Pancreas (tissue), 10 donors: ENCODE results near the gene TMEM11. TPM values are rescaled to one million over a fixed set of nuclear protein-coding genes. Genes with fewer than 3 reads are reported as not detected.

Experiments
- ATAC-seq, 4 donors: fragments of 200-7000 bp; cut with Tn5 transposase; one replicate each; pipeline versions ENCODE4 v1.8.0 to v1.9.1; 2020; ENCODE audit warnings: mild to moderate bottlenecking in 4 of 4, moderate library complexity in 4 of 4
- DNase-seq, 6 donors: peaks; one replicate each; pipeline ENCODE4 v3.0.0-alpha.2; 2020
- FAIRE-seq: peaks from 2 replicates; lab custom pipeline; 2012; peaks lifted over from hg19 to GRCh38; lab: Jason Lieb, UNC
- H3K27ac ChIP-seq, 4 donors: fragments of 200-600 bp; sonication (generic); 1 replicate in 3 of 4; 2 replicates in 1 of 4; pipeline versions ENCODE4 v1.5.0 to v1.8.0; 2020
- H3K27me3 ChIP-seq, 4 donors: fragments of 200-600 bp; one replicate each; pipeline ENCODE4 v1.8.0; 2021
- H3K36me3 ChIP-seq, 3 donors: fragments of 200-600 bp; sonication (generic) in 1 of 3; one replicate each; pipeline versions ENCODE4 v1.5.0 to v1.8.0; 2020 to 2021
- H3K4me1 ChIP-seq, 3 donors: fragments of 200-600 bp; one replicate each; pipeline ENCODE4 v1.8.0; 2021
- H3K4me3 ChIP-seq, 4 donors: fragments of 200-600 bp; sonication (generic) in 2 of 4; one replicate each; pipeline versions ENCODE4 v1.5.0 to v1.8.0; 2020 to 2021
- H3K9me3 ChIP-seq, 4 donors: fragments of 200-600 bp; one replicate each; pipeline ENCODE4 v1.8.0; 2021
- CTCF ChIP-seq, 4 donors: fragments of 200-600 bp; sonication (generic) in 3 of 4; IDR thresholded peaks; one replicate each; pipeline versions ENCODE4 v1.5.0 to v1.8.0; 2021; ENCODE audit warnings: antibody characterized with exemption in 4 of 4
- WGBS, 2 donors: extraction: QIAGEN DNeasy Blood & Tissue Kit; methylation state at CpG; one replicate each; pipeline ENCODE4 v1.1.7; 2013; 5-methylcytosine and 5-hydroxymethylcytosine counted together
- intact Hi-C, 3 donors: fragments of 100-400 bp; cut with DNase I; formaldehyde crosslinking; loops; one replicate each; pipeline versions ENCODE4 v1.11.1 to v1.14.2; 2022
- polyA plus RNA-seq, 2 donors: library from polyadenylated mRNA; stranded (reverse); fragments of 200-250 nt; gene quantifications; one replicate each; pipeline ENCODE4 v1.2.3, GENCODE V29; 2013
- total RNA-seq, 6 donors: library from RNA; stranded (reverse); fragmentation: NEBNext Ultra II Directional in 4 of 6; extraction: Animal tissue kit (Norgen Biotek cat#: 25700) in 4 of 6; gene quantifications; one replicate each; pipeline versions ENCODE4 v1.2.1 to v1.2.4, GENCODE V29; 2021 to 2023
- donor health status: healthy with polysubstance abuse.
- donor health status: DM: no; HTN: no; CAD: no; lungs with moderate emphysema.
- donor health status: DM: no; HTN: no; CAD: no.
- donor health status: control.
- donor health status: control.
- donor health status: Bipolar disorder and iron deficiency.
- donor health status: DM: yes; HTN: yes; CAD: no.
- donor health status: DM: no; HTN: no; CAD: no.
- donor health status: DM: no; HTN: no; CAD: no.
- donor health status: DM: yes; HTN: yes; CAD: no.

Gene TMEM11
- total and polyA plus RNA-seq, 8 donors = 6.1 to 16.0 (median 9.5) TPM

GRCh38 chr17:21174713-21175112 lies 39.2 kb downstream of the TMEM11 start:
- FAIRE-seq (no peak), ATAC-seq (no peak), DNase-seq (no peak)
- intact Hi-C loops = no loop called here
- TF ChIP-seq CTCF (IDR thresholded peaks at IDR 0.05) = no peak
- 86 to 88% methylated on average over 7 of the region's 7 CpGs for WGBS, 2 donors
- H3K27ac ChIP-seq = no peak overlapping the region
- no peaks in the 10 kb centered on the region for H3K27me3 ChIP-seq
- H3K9me3 ChIP-seq = no peaks in the 10 kb centered on the region
- H3K4me3 ChIP-seq = no peak overlapping the region
- no peaks in the 10 kb centered on the region for H3K4me1 ChIP-seq
- H3K36me3 ChIP-seq = peaks cover 0 to 7% (median 3%) of the 10 kb centered on the region in 3 donors

GRCh38 chr17:21174186-21174585 lies 39.8 kb downstream of the TMEM11 start:
- Histone ChIP-seq H3K4me1 (no peaks in the 10 kb centered on the region), H3K36me3 (peaks cover 0 to 7% (median 3%) of the 10 kb centered on the region in 3 donors), H3K9me3 (no peaks in the 10 kb centered on the region), H3K27ac (no peak overlapping the region), H3K27me3 (no peaks in the 10 kb centered on the region), H3K4me3 (no peak overlapping the region)
- intact Hi-C loops = no loop called here
- DNase-seq (peak in 2 of 6 donors; percentile 2), ATAC-seq (no peak), FAIRE-seq (no peak)
- WGBS, 2 donors = 80 to 91% methylated on average over 8 of the region's 8 CpGs
- TF ChIP-seq CTCF (IDR thresholded peaks at IDR 0.05) = no peak

- ATAC-seq (no peak), FAIRE-seq (no peak), DNase-seq (peak in 1 of 6 donors; percentile 1)
- Histone ChIP-seq H3K36me3 (peaks cover 0 to 7% (median 3%) of the 10 kb centered on the region in 3 donors), H3K4me3 (no peak overlapping the region), H3K4me1 (no peaks in the 10 kb centered on the region), H3K9me3 (no peaks in the 10 kb centered on the region), H3K27ac (no peak overlapping the region), H3K27me3 (no peaks in the 10 kb centered on the region)
- TF ChIP-seq CTCF (IDR thresholded peaks at IDR 0.05) = no peak
- whole genome bisulfite sequencing, 2 donors = 86 to 98% methylated on average over 2 of the region's 2 CpGs
- intact Hi-C loops = no loop called here
These were observed 40.4 kb downstream of the TMEM11 start for GRCh38 chr17:21173543-21173942.

GRCh38 chr17:21172846-21173245 lies 41.1 kb downstream of the TMEM11 start:
- FAIRE-seq (no peak), ATAC-seq (no peak), DNase-seq (peak in 1 of 6 donors; percentile 2)
- Histone ChIP-seq H3K27ac (no peak overlapping the region), H3K36me3 (peaks cover 0 to 7% (median 3%) of the 10 kb centered on the region in 3 donors), H3K27me3 (no peaks in the 10 kb centered on the region), H3K4me1 (no peaks in the 10 kb centered on the region), H3K4me3 (no peak overlapping the region), H3K9me3 (no peaks in the 10 kb centered on the region)
- 91 to 97% methylated on average over 6 of the region's 6 CpGs for WGBS, 2 donors
- intact Hi-C loops = no loop called here
- TF ChIP-seq CTCF (IDR thresholded peaks at IDR 0.05) = no peak

GRCh38 chr17:21171970-21172510 lies 41.9 kb downstream of the TMEM11 start:
- H3K4me3 ChIP-seq = no peak overlapping the region
- intact Hi-C loops = no loop called here
- 94% methylated on average over 17 of the region's 17 CpGs for WGBS, 2 donors
- H3K4me1 ChIP-seq = peaks cover 0 to 2% (median 0%) of the 10 kb centered on the region in 3 donors
- H3K9me3 ChIP-seq = no peaks in the 10 kb centered on the region
- no peak for TF ChIP-seq CTCF (IDR thresholded peaks at IDR 0.05)
- H3K27ac ChIP-seq = no peak overlapping the region
- no peaks in the 10 kb centered on the region for H3K27me3 ChIP-seq
- H3K36me3 ChIP-seq = peaks cover 0 to 7% (median 3%) of the 10 kb centered on the region in 3 donors
- ATAC-seq (no peak), DNase-seq (peak in 2 of 6 donors; percentile 3 to 8), FAIRE-seq (no peak)
